Glutamatergic neuron (in vitro differentiated cells): Measurements from ENCODE around the gene KCNMB2. TPM values are rescaled to one million over a fixed set of nuclear protein-coding genes. Genes with fewer than 3 reads are reported as not detected.

Source experiments
- DNase-seq: peaks from one replicate; pipeline ENCODE4 v3.0.0; 2022
- H3K27ac Mint-ChIP-seq: one replicate; pipeline ENCODE4 v1.8.0; 2020; ENCODE audit warnings: mild to moderate bottlenecking, mixed read lengths, inconsistent platforms; ENCODE audit not compliant: unreplicated experiment
- H3K27me3 Mint-ChIP-seq: one replicate; pipeline ENCODE4 v1.8.0; 2020; ENCODE audit warnings: mild to moderate bottlenecking, moderate library complexity, mixed read lengths, inconsistent platforms; ENCODE audit not compliant: unreplicated experiment
- H3K36me3 Mint-ChIP-seq: one replicate; pipeline ENCODE4 v1.8.0; 2020; ENCODE audit warnings: mild to moderate bottlenecking, mixed read lengths, inconsistent platforms; ENCODE audit not compliant: unreplicated experiment
- H3K4me1 Mint-ChIP-seq: one replicate; pipeline ENCODE4 v1.8.0; 2020; ENCODE audit warnings: mild to moderate bottlenecking, low read depth, mixed read lengths, inconsistent platforms; ENCODE audit not compliant: unreplicated experiment
- H3K4me3 Mint-ChIP-seq: one replicate; pipeline ENCODE4 v1.8.0; 2020; ENCODE audit warnings: mild to moderate bottlenecking, mixed read lengths, inconsistent platforms; ENCODE audit not compliant: unreplicated experiment
- H3K9me3 Mint-ChIP-seq: one replicate; pipeline ENCODE4 v1.8.0; 2020; ENCODE audit warnings: mild to moderate bottlenecking, moderate library complexity, mixed read lengths, inconsistent platforms; ENCODE audit not compliant: unreplicated experiment
- total RNA-seq: library from RNA; stranded (reverse); fragmentation: NEBNext Ultra II Directional; extraction: Animal tissue kit (Norgen Biotek cat#: 25700); gene quantifications from one replicate; pipeline ENCODE4 v1.2.1, GENCODE V29; 2021; ENCODE audit not compliant: unreplicated experiment
- TF ChIP-seq, protein P1 (sequence below): fragments of 200-600 bp; sonication (generic); IDR thresholded peaks from one replicate; pipeline ENCODE4 v1.5.0; 2021; ENCODE audit not compliant: partially characterized antibody, unreplicated experiment

KCNMB2 gene
- total RNA-seq, 1 donor from 2014 or later, result 0.47 TPM

DNA sequence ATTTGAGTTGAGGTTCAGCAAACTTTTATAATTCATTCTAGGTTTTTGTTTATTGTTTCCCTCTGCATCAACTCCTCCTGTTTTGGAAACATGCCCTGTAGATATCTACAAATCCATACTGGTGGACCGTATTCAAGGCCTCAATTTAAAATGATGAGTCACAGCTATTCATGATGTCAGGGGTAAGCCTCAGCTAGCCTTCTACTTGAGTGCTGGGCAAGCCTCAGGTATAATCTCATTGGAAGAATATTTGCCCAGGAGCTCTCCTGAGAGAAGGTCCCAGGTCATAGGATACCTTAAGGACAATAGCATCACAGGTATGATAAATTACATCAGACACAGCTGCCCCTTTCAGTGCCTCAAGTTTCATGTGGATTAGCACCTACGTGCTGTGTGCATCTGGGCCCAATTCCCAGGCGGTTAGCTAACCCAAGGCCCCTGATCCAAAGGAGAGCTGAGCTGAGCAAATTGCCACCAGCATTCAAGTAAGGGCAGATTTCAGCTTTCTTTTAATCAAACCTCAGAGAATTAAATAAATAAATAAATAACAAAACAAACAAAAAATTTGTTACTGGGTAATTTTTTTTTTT, 87.5 kb downstream of the KCNMB2 start:
- no peaks in the 10 kb centered on the region for H3K27me3 Mint-ChIP-seq

DNA sequence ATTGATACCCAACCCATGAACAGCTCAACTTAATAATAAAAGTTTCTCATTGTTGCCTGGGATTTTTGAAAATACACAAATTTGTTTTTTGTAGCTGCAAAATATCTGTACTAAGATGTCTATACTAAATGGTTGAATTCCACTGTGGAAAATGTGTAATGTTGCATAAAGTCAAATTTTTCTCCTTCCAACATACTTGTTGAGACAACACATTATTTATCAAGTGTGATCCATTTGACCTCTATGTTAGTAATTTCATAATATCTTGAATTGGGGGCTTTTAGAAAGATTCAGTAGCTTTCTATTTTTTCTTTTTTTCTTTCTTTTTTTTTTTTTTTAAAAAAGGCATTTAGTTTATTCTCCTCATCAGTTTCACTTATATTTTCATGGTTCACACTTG, 88.0 kb downstream of the KCNMB2 start:
- TF ChIP-seq, protein P1, sequence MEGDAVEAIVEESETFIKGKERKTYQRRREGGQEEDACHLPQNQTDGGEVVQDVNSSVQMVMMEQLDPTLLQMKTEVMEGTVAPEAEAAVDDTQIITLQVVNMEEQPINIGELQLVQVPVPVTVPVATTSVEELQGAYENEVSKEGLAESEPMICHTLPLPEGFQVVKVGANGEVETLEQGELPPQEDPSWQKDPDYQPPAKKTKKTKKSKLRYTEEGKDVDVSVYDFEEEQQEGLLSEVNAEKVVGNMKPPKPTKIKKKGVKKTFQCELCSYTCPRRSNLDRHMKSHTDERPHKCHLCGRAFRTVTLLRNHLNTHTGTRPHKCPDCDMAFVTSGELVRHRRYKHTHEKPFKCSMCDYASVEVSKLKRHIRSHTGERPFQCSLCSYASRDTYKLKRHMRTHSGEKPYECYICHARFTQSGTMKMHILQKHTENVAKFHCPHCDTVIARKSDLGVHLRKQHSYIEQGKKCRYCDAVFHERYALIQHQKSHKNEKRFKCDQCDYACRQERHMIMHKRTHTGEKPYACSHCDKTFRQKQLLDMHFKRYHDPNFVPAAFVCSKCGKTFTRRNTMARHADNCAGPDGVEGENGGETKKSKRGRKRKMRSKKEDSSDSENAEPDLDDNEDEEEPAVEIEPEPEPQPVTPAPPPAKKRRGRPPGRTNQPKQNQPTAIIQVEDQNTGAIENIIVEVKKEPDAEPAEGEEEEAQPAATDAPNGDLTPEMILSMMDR, result no peak
- H3K27ac Mint-ChIP-seq, result no peak overlapping the region
- peaks cover 3% of the 10 kb centered on the region for H3K4me1 Mint-ChIP-seq
- H3K9me3 Mint-ChIP-seq, result no peaks in the 10 kb centered on the region
- DNase-seq, result no peak
- no peaks in the 10 kb centered on the region for H3K36me3 Mint-ChIP-seq
- H3K4me3 Mint-ChIP-seq, result no peak overlapping the region
- no peaks in the 10 kb centered on the region for H3K27me3 Mint-ChIP-seq

More for the DNA sequence above, 87.5 kb downstream of the KCNMB2 start:
- peaks cover 3% of the 10 kb centered on the region for H3K4me1 Mint-ChIP-seq
- H3K4me3 Mint-ChIP-seq, result no peak overlapping the region
- no peaks in the 10 kb centered on the region for H3K9me3 Mint-ChIP-seq
- TF ChIP-seq, protein P1, result no peak
- no peaks in the 10 kb centered on the region for H3K36me3 Mint-ChIP-seq
- no peak for DNase-seq
- no peak overlapping the region for H3K27ac Mint-ChIP-seq

DNA sequence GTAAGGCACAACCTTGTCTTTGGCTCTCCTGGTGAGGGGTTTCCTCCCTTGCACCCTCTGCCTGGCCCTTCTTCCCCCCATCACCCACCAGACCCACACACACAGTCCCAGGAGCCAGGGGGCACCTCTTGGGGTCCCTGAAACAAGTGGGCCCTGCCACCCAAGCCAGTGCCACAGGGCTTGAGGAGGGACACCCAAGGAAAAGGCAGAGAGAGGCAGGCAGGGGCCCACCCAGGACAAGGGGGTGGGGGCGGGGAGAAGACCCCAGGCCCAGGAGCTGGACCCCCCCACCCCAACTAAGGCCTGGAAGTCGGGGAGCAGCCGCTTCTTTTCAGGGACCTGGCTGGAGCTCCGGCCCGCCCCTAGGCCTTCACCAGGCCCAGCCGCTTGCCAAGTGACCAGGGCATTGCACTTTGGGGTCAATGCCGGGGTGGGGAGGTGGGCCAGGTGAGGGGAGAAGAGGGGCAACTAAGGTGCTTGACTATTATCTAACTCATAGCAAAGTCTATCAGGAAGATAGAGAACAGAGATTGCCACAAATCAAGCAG, 88.9 kb downstream of the KCNMB2 start:
- Mint-ChIP-seq H3K4me3 (no peak overlapping the region), H3K36me3 (no peaks in the 10 kb centered on the region), H3K9me3 (no peaks in the 10 kb centered on the region), H3K4me1 (peaks cover 3% of the 10 kb centered on the region), H3K27ac (no peak overlapping the region), H3K27me3 (no peaks in the 10 kb centered on the region)
- DNase-seq, result no peak
- TF ChIP-seq, protein P1, result no peak

DNA sequence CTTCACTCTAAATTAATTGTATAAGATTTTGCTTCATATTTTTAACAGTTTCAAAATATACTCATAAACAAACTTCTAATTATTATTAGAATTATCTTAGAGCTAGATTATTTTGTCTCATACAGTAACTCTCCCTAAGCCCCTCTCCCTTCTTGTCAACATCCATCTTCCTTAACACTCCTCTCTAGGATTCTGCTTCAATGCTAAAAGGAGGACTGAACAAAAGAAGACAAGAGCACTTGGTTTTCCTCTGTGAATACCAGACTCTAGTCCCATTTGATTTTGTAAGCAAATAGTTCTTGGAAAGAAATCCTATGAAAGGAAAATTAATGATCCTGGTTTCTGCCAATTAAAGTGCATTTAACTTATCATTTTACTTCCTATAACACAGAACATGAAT, 91.8 kb downstream of the KCNMB2 start:
- no peak overlapping the region for H3K27ac Mint-ChIP-seq
- no peaks in the 10 kb centered on the region for H3K27me3 Mint-ChIP-seq
- TF ChIP-seq, protein P1, result no peak
- H3K36me3 Mint-ChIP-seq, result no peaks in the 10 kb centered on the region
- no peaks in the 10 kb centered on the region for H3K4me1 Mint-ChIP-seq
- H3K4me3 Mint-ChIP-seq, result no peak overlapping the region
- DNase-seq, result no peak
- no peaks in the 10 kb centered on the region for H3K9me3 Mint-ChIP-seq

DNA sequence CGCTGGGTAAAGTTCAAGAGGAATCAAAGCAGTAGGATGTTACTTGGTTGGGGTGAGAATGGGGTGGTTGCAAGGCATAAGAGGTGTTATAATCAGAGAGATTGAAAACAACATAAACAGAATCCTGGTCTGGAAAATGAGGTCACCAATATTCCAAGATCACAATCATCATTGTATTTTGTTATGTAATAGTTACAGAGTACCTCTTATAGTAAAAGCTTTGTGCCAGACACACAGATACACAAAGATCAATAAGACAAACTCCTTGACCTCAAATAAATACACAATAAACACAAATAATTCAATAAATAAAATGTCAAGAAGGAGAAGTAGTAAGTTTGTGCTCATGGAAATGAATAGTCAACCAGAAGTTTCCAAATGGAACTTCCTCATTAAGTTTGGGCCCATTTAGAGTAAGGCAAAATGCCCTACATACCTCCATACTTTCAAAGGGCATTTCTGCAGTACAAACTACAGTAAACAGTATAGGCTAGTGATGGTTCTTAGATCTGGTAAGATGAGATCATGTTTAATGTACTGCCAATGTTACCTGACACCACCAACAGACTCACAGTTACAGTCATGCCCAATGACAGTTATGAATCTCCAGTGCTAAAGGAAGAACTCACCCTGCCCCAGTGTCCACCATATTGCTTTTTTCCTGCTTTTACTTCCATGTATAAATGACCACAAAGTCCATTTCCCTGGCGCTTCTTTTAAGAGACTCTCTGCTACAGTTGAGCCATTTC, 93.4 kb downstream of the KCNMB2 start:
- no peaks in the 10 kb centered on the region for H3K27me3 Mint-ChIP-seq
- no peak for DNase-seq
- no peak overlapping the region for H3K27ac Mint-ChIP-seq
- no peaks in the 10 kb centered on the region for H3K4me1 Mint-ChIP-seq
- TF ChIP-seq, protein P1, result no peak
- peaks cover 7% of the 10 kb centered on the region for H3K36me3 Mint-ChIP-seq
- H3K4me3 Mint-ChIP-seq, result no peak overlapping the region
- H3K9me3 Mint-ChIP-seq, result no peaks in the 10 kb centered on the region
